Neuronal stem cell (in vitro differentiated cells): Measurements from ENCODE around the gene DOLK.

Experiments used
- DNase-seq: peaks from one replicate; pipeline ENCODE4 v3.0.0-alpha.2; 2013; ENCODE audit warnings: low spot score
- H2AFZ ChIP-seq: one replicate; pipeline ENCODE4 v1.6.1; 2013; ENCODE audit warnings: mild to moderate bottlenecking, low read length, inconsistent platforms
- H2AK5ac ChIP-seq: 2 replicates; pipeline ENCODE4 v1.6.1; 2013; ENCODE audit warnings: low read depth, mild to moderate bottlenecking, inconsistent platforms, low read length, moderate library complexity, mixed read lengths
- H2BK120ac ChIP-seq: 2 replicates; pipeline ENCODE4 v1.6.1; 2013; ENCODE audit warnings: low read depth, mild to moderate bottlenecking, inconsistent platforms, low read length, moderate library complexity, mixed read lengths
- H2BK12ac ChIP-seq: one replicate; pipeline ENCODE4 v1.6.1; 2013; ENCODE audit warnings: low read length, inconsistent platforms
- H2BK15ac ChIP-seq: 2 replicates; pipeline ENCODE4 v1.6.1; 2013; ENCODE audit warnings: mild to moderate bottlenecking, low read length, inconsistent platforms, mixed read lengths
- H2BK5ac ChIP-seq: one replicate; pipeline ENCODE4 v1.6.1; 2013; ENCODE audit warnings: inconsistent platforms, mild to moderate bottlenecking, low read length, moderate library complexity
- H3K14ac ChIP-seq: one replicate; pipeline ENCODE4 v1.6.1; 2013; ENCODE audit warnings: low read length, inconsistent platforms
- H3K18ac ChIP-seq: 2 replicates; pipeline ENCODE4 v1.6.1; 2013; ENCODE audit warnings: low read length, inconsistent platforms
- H3K23ac ChIP-seq: 2 replicates; pipeline ENCODE4 v1.6.1; 2013; ENCODE audit warnings: low read depth, mild to moderate bottlenecking, mixed read lengths, low read length, inconsistent platforms; ENCODE audit not compliant: poor library complexity
- H3K27ac ChIP-seq: replicated peaks from 3 replicates; pipeline ENCODE4 v1.5.1; 2013; ENCODE audit warnings: low read length, inconsistent platforms
- H3K27me3 ChIP-seq, 3 experiments: 2 replicates each; pipeline ENCODE4 v1.6.1; 2013; ENCODE audit warnings: low read length in 3 of 3, mild to moderate bottlenecking in 2 of 3, inconsistent platforms in 1 of 3, low read depth in 1 of 3, mixed read lengths in 1 of 3, moderate library complexity in 1 of 3; ENCODE audit not compliant: control insufficient read depth in 3 of 3, insufficient read depth in 3 of 3
- H3K36me3 ChIP-seq, 2 donors: replicated peaks in 1 of 2; 2 replicates each; pipeline ENCODE4 v1.6.1; 2013; ENCODE audit warnings: low read length in 2 of 2; ENCODE audit not compliant: control insufficient read depth in 2 of 2, insufficient read depth in 2 of 2
- H3K4ac ChIP-seq: 2 replicates; pipeline ENCODE4 v1.6.1; 2013; ENCODE audit warnings: inconsistent platforms, mild to moderate bottlenecking, low read length, moderate library complexity
- H3K4me1 ChIP-seq, 2 donors: 1 replicate in 1 of 2; 2 replicates in 1 of 2; pipeline ENCODE4 v1.6.1; 2013; ENCODE audit warnings: low read length in 2 of 2, low read depth in 1 of 2; ENCODE audit not compliant: control insufficient read depth in 2 of 2, insufficient read depth in 1 of 2
- H3K4me2 ChIP-seq: one replicate; pipeline ENCODE4 v1.6.1; 2013; ENCODE audit warnings: mild to moderate bottlenecking, low read length, inconsistent platforms; ENCODE audit not compliant: insufficient read depth, poor library complexity, severe bottlenecking
- H3K4me3 ChIP-seq, 2 donors: 2 replicates each; pipeline ENCODE4 v1.5.1; 2013; ENCODE audit warnings: low read length in 2 of 2, mild to moderate bottlenecking in 2 of 2, inconsistent platforms in 1 of 2, moderate library complexity in 1 of 2
- H3K79me1 ChIP-seq: one replicate; pipeline ENCODE4 v1.6.1; 2013; ENCODE audit warnings: low read depth, mild to moderate bottlenecking, inconsistent platforms, low read length, moderate library complexity
- H3K9ac ChIP-seq: one replicate; pipeline ENCODE4 v1.6.1; 2013; ENCODE audit warnings: mild to moderate bottlenecking, low read depth, low read length, inconsistent platforms; ENCODE audit not compliant: poor library complexity
- H3K9me3 ChIP-seq, 2 donors: replicated peaks in 1 of 2; 2 replicates each; pipeline versions ENCODE3 to v1.6.1; 2013; ENCODE audit warnings: low read length in 2 of 2, mild to moderate bottlenecking in 2 of 2, inconsistent platforms in 1 of 2, low read depth in 1 of 2, mixed read lengths in 1 of 2, moderate library complexity in 1 of 2; ENCODE audit not compliant: control insufficient read depth in 2 of 2, insufficient read depth in 1 of 2
- H4K8ac ChIP-seq: one replicate; pipeline ENCODE4 v1.6.1; 2013; ENCODE audit warnings: low read depth, mild to moderate bottlenecking, inconsistent platforms, low read length, moderate library complexity
- H4K91ac ChIP-seq: one replicate; pipeline ENCODE4 v1.6.1; 2013; ENCODE audit warnings: low read length, low read depth, mild to moderate bottlenecking, inconsistent platforms; ENCODE audit not compliant: poor library complexity
- WGBS, 2 donors: extraction: QIAGEN DNeasy Blood & Tissue Kit; methylation state at CpG; one replicate each; pipeline ENCODE4 v1.1.7; 2013; ENCODE audit warnings: missing lambda C conversion rate in 2 of 2, mixed read lengths in 1 of 2; ENCODE audit not compliant: insufficient read length in 2 of 2, insufficient replicate concordance in 1 of 2; ENCODE audit errors: extremely low coverage in 2 of 2; 5-methylcytosine and 5-hydroxymethylcytosine counted together

DOLK gene

GRCh38 chr9:128986671-128987070, 39.3 kb upstream of the DOLK start:
- Histone ChIP-seq H3K27ac (no peak overlapping the region), H3K4me3 (no peak overlapping the region), H3K9me3 (peaks cover 0 to 1% of the 10 kb centered on the region in 2 donors), H3K36me3 (peaks cover 41 to 99% of the 10 kb centered on the region in 2 donors), H2BK15ac (no peak overlapping the region), H2AFZ (no peak overlapping the region), H3K4me1 (no peaks in the 10 kb centered on the region), H3K23ac (no peak overlapping the region), H3K18ac (no peak overlapping the region), H4K91ac (no peak overlapping the region), H3K27me3 (no peaks in the 10 kb centered on the region), H2BK12ac (no peak overlapping the region), H4K8ac (no peak overlapping the region), H2BK120ac (no peak overlapping the region), H3K4ac (no peak overlapping the region), H3K4me2 (no peak overlapping the region), H2AK5ac (no peak overlapping the region), H3K79me1 (no peaks in the 10 kb centered on the region), H2BK5ac (no peak overlapping the region), H3K14ac (no peak overlapping the region), H3K9ac (no peak overlapping the region)
- no peak for DNase-seq
- whole genome bisulfite sequencing, 2 donors: no CpG with 5 or more reads among the region's 5 CpGs

GRCh38 chr9:128983536-128983935, 36.1 kb upstream of the DOLK start:
- H2BK15ac ChIP-seq: no peak overlapping the region
- H3K23ac ChIP-seq: no peak overlapping the region
- H2BK5ac ChIP-seq: no peak overlapping the region
- H3K9ac ChIP-seq: no peak overlapping the region
- H3K4me1 ChIP-seq: no peaks in the 10 kb centered on the region
- no peaks in the 10 kb centered on the region for H3K27me3 ChIP-seq
- H3K27ac ChIP-seq: no peak overlapping the region
- H3K4ac ChIP-seq: no peak overlapping the region
- no peak overlapping the region for H2AK5ac ChIP-seq
- no peak overlapping the region for H3K4me2 ChIP-seq
- peaks cover 47 to 98% of the 10 kb centered on the region in 2 donors for H3K36me3 ChIP-seq
- DNase-seq: no peak
- H4K91ac ChIP-seq: no peak overlapping the region
- H3K4me3 ChIP-seq: no peak overlapping the region
- WGBS, 2 donors: no CpG with 5 or more reads among the region's 8 CpGs
- H3K18ac ChIP-seq: no peak overlapping the region
- peaks cover 0 to 1% of the 10 kb centered on the region in 2 donors for H3K9me3 ChIP-seq
- H3K14ac ChIP-seq: no peak overlapping the region
- no peaks in the 10 kb centered on the region for H3K79me1 ChIP-seq
- no peak overlapping the region for H2BK120ac ChIP-seq
- no peak overlapping the region for H2AFZ ChIP-seq
- no peak overlapping the region for H4K8ac ChIP-seq
- H2BK12ac ChIP-seq: no peak overlapping the region

- Histone ChIP-seq H4K91ac (no peak overlapping the region), H3K79me1 (no peaks in the 10 kb centered on the region), H2BK12ac (no peak overlapping the region), H3K9ac (no peak overlapping the region), H3K4ac (no peak overlapping the region), H3K27me3 (no peaks in the 10 kb centered on the region), H3K27ac (no peak overlapping the region), H3K4me2 (no peak overlapping the region), H2AK5ac (no peak overlapping the region), H3K4me3 (no peak overlapping the region), H3K18ac (no peak overlapping the region), H3K23ac (no peak overlapping the region), H3K9me3 (peaks cover 0 to 1% of the 10 kb centered on the region in 2 donors), H2AFZ (no peak overlapping the region), H3K36me3 (peaks cover 40 to 94% of the 10 kb centered on the region in 2 donors), H3K4me1 (no peaks in the 10 kb centered on the region), H2BK120ac (no peak overlapping the region), H3K14ac (no peak overlapping the region), H4K8ac (no peak overlapping the region), H2BK5ac (no peak overlapping the region), H2BK15ac (no peak overlapping the region)
- DNase-seq: no peak
- WGBS, 2 donors: no CpG with 5 or more reads among the region's 3 CpGs
These were observed 31.7 kb upstream of the DOLK start for GRCh38 chr9:128979111-128979510.

GRCh38 chr9:128972956-128973355, 25.6 kb upstream of the DOLK start:
- Histone ChIP-seq H3K14ac (no peak overlapping the region), H3K4ac (no peak overlapping the region), H3K9me3 (no peaks in the 10 kb centered on the region), H3K4me3 (no peak overlapping the region), H3K27ac (no peak overlapping the region), H2BK12ac (no peak overlapping the region), H2BK15ac (no peak overlapping the region), H3K23ac (no peak overlapping the region), H2AFZ (no peak overlapping the region), H3K9ac (no peak overlapping the region), H3K36me3 (peaks cover 32 to 95% of the 10 kb centered on the region in 2 donors), H3K18ac (no peak overlapping the region), H3K4me1 (no peaks in the 10 kb centered on the region), H4K91ac (no peak overlapping the region), H2AK5ac (no peak overlapping the region), H2BK5ac (no peak overlapping the region), H3K4me2 (no peak overlapping the region), H3K79me1 (no peaks in the 10 kb centered on the region), H3K27me3 (no peaks in the 10 kb centered on the region), H4K8ac (no peak overlapping the region), H2BK120ac (no peak overlapping the region)
- WGBS, 2 donors: no CpG with 5 or more reads among the region's 4 CpGs
- DNase-seq: no peak
